Prostate gland (tissue), 2 donors: Measurements from ENCODE around the gene ARHGAP25. TPM values are rescaled to one million over a fixed set of nuclear protein-coding genes. Genes with fewer than 3 reads are reported as not detected.

Source experiments
- DNase-seq: peaks from one replicate; pipeline ENCODE4 v3.0.0-alpha.2; 2019; ENCODE audit warnings: low spot score
- H3K27ac ChIP-seq, 2 donors: fragments of 200-600 bp; sonication (generic); 2 replicates each; pipeline ENCODE4 v1.5.1; 2017 to 2019
- H3K27me3 ChIP-seq: fragments of 200-600 bp; sonication (generic); replicated peaks from 2 replicates; pipeline ENCODE4 v1.5.1; 2019; ENCODE audit not compliant: insufficient read depth
- H3K36me3 ChIP-seq, 2 donors: fragments of 200-600 bp; sonication (generic); 1 replicate in 1 of 2; 2 replicates in 1 of 2; pipeline versions ENCODE4 v1.5.1 to v1.8.1; 2017 to 2019
- H3K4me1 ChIP-seq: fragments of 200-600 bp; sonication (generic); replicated peaks from 2 replicates; pipeline ENCODE4 v1.5.1; 2019
- H3K4me3 ChIP-seq, 2 donors: fragments of 200-600 bp; sonication (generic); 2 replicates each; pipeline ENCODE4 v1.5.1; 2017 to 2019
- H3K9me3 ChIP-seq: fragments of 200-600 bp; sonication (generic); 2 replicates; pipeline ENCODE4 v1.5.1; 2017
- POLR2A ChIP-seq: fragments of 450-650 bp; IDR thresholded peaks from one replicate; pipeline ENCODE4 v1.6.1; 2016; ENCODE audit warnings: antibody characterized with exemption, mild to moderate bottlenecking
- POLR2AphosphoS5 ChIP-seq: sonication (generic); formaldehyde crosslinking; IDR thresholded peaks from one replicate; pipeline ENCODE4 v1.6.1; 2017; ENCODE audit warnings: antibody characterized with exemption
- WGBS: methylation state at CpG from one replicate; pipeline ENCODE4 v1.1.5; 2018; 5-methylcytosine and 5-hydroxymethylcytosine counted together
- intact Hi-C: fragments of 100-400 bp; cut with DNase I; formaldehyde crosslinking; loops from one replicate; pipeline ENCODE4 v1.14.2; 2022
- total RNA-seq, 2 donors: library from RNA; depleted of rRNA; stranded (reverse); fragments of >200 nt; gene quantifications; one replicate each; pipeline ENCODE4 v1.1.0, GENCODE V29; 2016
- TF ChIP-seq, protein P1 (sequence below), 4 experiments: fragments of 200-600 bp in 2 of 4; fragments of 450-650 bp in 2 of 4; sonication (generic) in 2 of 4; IDR thresholded peaks; 1 replicate in 3 of 4; 2 replicates in 1 of 4; pipeline ENCODE4 v1.5.1; 2016 to 2019; ENCODE audit warnings: antibody characterized with exemption in 4 of 4, mild to moderate bottlenecking in 2 of 4, moderate library complexity in 2 of 4

Gene ARHGAP25
- total RNA-seq, 2 donors from 2014 or later, result 5.0 to 6.2 TPM

DNA sequence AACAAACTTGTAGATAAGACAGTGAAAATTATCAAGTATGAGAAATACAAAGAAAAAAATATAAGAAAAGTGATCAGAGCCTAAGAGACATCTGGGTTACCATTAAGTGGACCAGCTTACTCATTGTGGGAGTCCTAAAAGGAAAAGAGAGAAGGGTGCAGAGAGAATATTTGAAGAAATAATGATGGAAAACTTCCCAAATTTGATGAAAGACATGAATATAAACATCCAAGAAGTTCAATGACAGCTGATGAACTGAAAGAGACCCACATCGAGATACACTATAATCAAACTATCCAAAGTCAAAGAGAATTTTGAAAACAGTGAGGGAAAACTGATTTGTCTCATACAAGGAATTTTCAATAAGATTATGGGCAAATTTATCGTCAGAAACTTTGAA is 22.5 kb downstream of the ARHGAP25 start:
- TF ChIP-seq POLR2AphosphoS5 (no peak), POLR2A (no peak)
- TF ChIP-seq, protein P1, sequence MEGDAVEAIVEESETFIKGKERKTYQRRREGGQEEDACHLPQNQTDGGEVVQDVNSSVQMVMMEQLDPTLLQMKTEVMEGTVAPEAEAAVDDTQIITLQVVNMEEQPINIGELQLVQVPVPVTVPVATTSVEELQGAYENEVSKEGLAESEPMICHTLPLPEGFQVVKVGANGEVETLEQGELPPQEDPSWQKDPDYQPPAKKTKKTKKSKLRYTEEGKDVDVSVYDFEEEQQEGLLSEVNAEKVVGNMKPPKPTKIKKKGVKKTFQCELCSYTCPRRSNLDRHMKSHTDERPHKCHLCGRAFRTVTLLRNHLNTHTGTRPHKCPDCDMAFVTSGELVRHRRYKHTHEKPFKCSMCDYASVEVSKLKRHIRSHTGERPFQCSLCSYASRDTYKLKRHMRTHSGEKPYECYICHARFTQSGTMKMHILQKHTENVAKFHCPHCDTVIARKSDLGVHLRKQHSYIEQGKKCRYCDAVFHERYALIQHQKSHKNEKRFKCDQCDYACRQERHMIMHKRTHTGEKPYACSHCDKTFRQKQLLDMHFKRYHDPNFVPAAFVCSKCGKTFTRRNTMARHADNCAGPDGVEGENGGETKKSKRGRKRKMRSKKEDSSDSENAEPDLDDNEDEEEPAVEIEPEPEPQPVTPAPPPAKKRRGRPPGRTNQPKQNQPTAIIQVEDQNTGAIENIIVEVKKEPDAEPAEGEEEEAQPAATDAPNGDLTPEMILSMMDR (IDR thresholded peaks at IDR 0.05), result no peak
- intact Hi-C loops, result loop anchor here (10.0 kb wide), 1 partner anchor 78 kb away; no protein-coding TSS in a partner anchor
- no peak overlapping the region for H3K27ac ChIP-seq
- no peaks in the 10 kb centered on the region for H3K9me3 ChIP-seq
- no peaks in the 10 kb centered on the region for H3K36me3 ChIP-seq
- no peak overlapping the region for H3K4me3 ChIP-seq
- H3K27me3 ChIP-seq, result no peaks in the 10 kb centered on the region
- DNase-seq, result no peak
- no peaks in the 10 kb centered on the region for H3K4me1 ChIP-seq
- WGBS, result 74% methylated on average over 2 of the region's 2 CpGs

DNA sequence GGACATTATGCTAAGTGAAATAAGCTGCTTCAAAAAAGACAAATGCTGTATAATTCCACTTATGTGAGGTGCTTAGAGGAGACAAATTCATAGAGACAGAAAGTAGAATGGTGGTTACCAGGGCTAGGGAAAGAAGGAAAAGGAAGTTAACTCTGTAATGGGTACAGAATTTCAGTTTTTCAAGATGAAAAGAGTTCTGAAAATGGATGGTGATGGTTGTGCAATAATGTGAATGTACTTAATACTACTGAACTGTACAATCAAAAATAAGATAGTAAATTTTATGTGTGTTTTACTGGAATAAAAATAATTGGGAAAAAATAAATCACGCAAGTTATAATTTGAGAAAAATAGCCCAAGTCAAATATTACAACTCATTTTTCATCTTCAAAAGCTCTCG is 27.5 kb downstream of the ARHGAP25 start:
- Histone ChIP-seq H3K9me3 (no peaks in the 10 kb centered on the region), H3K4me1 (no peaks in the 10 kb centered on the region), H3K27me3 (no peaks in the 10 kb centered on the region), H3K4me3 (no peak overlapping the region), H3K36me3 (no peaks in the 10 kb centered on the region), H3K27ac (no peak overlapping the region)
- DNase-seq, result no peak
- TF ChIP-seq POLR2A (no peak), POLR2AphosphoS5 (no peak)
- TF ChIP-seq, protein P1 (IDR thresholded peaks at IDR 0.05), result no peak
- WGBS, result 90% methylated on average over 2 of the region's 2 CpGs
- intact Hi-C loops, result no loop called here

DNA sequence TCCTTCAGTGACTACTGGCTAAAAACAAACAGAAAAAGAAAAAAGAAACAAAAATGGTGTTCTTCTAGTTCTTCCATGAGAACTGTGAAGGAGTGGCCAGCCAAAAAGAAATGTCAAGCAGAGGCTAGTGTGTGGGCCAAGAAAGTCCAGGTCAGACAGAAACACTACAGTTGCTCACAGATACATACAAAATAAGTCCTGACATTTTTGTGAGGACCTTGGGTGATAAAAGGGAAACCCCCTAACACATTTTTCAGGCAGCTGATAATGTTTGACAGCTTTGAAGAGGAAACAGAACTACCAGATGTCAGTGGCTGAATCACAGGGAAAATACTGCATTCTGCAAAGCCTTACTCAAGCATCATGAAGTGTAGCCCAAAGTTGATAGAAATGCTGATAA is 28.1 kb downstream of the ARHGAP25 start:
- DNase-seq, result no peak
- H3K27ac ChIP-seq, result no peak overlapping the region
- H3K9me3 ChIP-seq, result no peaks in the 10 kb centered on the region
- no peaks in the 10 kb centered on the region for H3K36me3 ChIP-seq
- no peaks in the 10 kb centered on the region for H3K27me3 ChIP-seq
- H3K4me3 ChIP-seq, result no peak overlapping the region
- no peaks in the 10 kb centered on the region for H3K4me1 ChIP-seq
- TF ChIP-seq, protein P1 (IDR thresholded peaks at IDR 0.05), result no peak
- no peak for TF ChIP-seq POLR2AphosphoS5
- no peak for TF ChIP-seq POLR2A
- intact Hi-C loops, result no loop called here

DNA sequence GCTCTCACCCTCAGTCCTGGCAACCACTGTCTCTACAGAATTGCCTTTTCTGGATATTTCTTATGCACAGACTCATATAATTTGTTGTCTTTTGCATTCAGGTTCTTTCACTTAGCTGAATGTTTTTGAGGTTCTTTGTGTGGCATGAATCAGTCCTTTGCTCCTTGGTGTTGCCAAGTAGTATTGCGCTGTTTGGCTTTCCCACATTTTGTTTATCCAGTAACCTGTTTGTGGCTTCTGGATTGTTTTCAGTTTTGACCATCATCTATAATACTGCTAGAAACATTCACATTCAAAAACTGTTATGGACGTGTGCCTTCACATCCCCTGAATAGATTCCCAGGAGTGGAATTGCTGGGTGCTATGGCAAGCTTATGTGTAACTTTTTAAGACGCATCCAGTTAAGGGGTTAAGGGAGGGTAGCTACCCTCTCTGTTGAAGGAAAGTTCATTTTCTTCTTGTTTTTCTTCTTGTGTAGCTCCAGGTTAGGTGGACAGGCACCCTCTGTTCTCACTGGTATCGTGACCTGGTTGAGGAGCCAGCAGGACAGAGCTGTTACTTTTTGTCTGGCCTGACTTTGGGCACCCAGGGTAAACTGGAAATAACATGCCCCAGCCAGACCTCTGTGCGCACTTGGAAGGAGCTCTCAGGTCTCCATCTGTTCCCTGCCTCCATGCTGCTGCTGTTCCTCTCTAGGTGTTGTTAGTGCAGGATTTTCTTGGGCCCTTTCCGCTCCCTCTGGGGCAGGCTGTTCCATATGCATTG is 29.6 kb downstream of the ARHGAP25 start:
- 78% methylated on average over 6 of the region's 6 CpGs for WGBS
- no peak for DNase-seq

More for the DNA sequence above, 29.6 kb downstream of the ARHGAP25 start:
- Histone ChIP-seq H3K27ac (no peak overlapping the region), H3K9me3 (no peaks in the 10 kb centered on the region), H3K27me3 (no peaks in the 10 kb centered on the region), H3K4me3 (no peak overlapping the region), H3K4me1 (no peaks in the 10 kb centered on the region), H3K36me3 (no peaks in the 10 kb centered on the region)
- TF ChIP-seq, protein P1 (IDR thresholded peaks at IDR 0.05), result no peak
- no peak for TF ChIP-seq POLR2AphosphoS5
- no peak for TF ChIP-seq POLR2A
- intact Hi-C loops, result no loop called here
